Adipose tissue (tissue), 3 donors: ENCODE measurements around the gene PRDM5. TPM values are rescaled to one million over a fixed set of nuclear protein-coding genes. Genes with fewer than 3 reads are reported as not detected.

Experiments
- H3K27ac ChIP-seq: one replicate; pipeline ENCODE4 v1.5.1; 2013; ENCODE audit warnings: low read depth, low read length
- WGBS, 3 donors: extraction: QIAGEN DNeasy Blood & Tissue Kit; methylation state at CpG; one replicate each; pipeline ENCODE4 v1.1.7; 2013; 5-methylcytosine and 5-hydroxymethylcytosine counted together
- polyA plus RNA-seq, 3 donors: library from polyadenylated mRNA; stranded (reverse); fragments of 200-250 nt; gene quantifications; one replicate each; pipeline ENCODE4 v1.2.3, GENCODE V29; 2013
- donor health status: healthy with polysubstance abuse.
- donor health status: Bipolar disorder and iron deficiency.
- donor health status: healthy.

The PRDM5 gene
- polyA plus RNA-seq, 3 donors, result 2.0 to 5.1 (median 3.0) TPM

DNA sequence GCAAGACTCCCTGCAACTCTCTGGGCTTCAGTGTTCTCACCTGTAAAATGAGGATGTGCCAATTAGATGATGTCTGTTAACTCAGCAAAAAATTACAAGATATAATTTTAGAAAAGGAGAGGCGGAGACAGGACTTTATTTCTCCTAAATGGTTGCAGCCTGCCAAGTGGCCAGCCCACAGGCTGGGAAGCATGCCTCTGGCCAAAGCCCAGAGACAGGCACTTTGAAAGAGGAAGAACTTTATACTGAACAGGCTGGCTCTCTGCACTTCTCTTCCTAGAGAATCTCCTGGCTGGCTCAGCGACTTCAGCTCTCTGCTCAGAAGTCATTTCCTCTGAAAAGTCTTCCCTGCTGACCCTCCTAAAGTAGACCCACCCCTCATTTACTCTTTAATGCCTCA, 3.7 kb downstream of the PRDM5 start:
- WGBS, 3 donors, result 27 to 42% (median 28%) methylated on average over 2 of the region's 2 CpGs

DNA sequence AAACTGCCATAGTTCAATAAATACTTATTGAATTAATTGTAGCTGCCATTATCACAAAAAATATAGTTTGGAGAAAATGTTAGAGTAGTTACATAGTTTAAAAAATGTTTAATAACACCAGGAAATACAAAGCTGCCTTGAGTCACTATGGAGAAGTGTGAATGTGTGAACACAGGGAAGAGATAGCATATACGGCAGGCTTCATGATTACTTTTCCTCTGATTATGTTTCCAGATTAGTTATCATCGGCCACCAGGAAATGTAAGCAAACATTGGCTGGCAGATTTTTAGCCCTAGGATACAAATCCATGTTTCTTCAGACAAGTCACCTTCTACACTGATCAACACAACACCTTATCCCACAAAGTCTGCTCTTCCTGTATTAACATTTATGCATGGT, 4.4 kb downstream of the PRDM5 start:
- 23 to 69% (median 68%) methylated on average over 2 of the region's 2 CpGs for WGBS, 3 donors
- H3K27ac ChIP-seq, result no peak overlapping the region

More for the DNA sequence above, 3.7 kb downstream of the PRDM5 start:
- H3K27ac ChIP-seq, result no peak overlapping the region

DNA sequence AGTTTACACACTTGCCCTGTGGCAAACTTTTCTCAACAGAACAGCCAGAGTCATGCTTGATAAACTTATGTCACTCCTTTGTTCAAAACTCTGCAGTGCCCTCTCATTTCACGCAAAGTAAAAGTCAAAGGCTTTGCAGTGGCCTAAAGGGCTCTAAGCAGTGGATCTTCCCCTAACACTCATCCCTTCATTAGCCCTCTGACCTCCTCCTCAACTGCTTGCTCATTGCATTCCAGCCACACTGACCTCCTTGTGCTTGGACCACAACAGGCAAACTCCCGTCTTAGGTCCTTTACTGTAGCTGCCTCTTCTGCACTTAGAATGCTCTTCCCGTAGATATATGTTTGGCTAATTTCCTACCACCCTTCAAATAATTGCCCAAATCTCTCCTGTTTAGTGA, 5.6 kb downstream of the PRDM5 start:
- WGBS, 3 donors, result 58 to 59% (median 59%) methylated on average over 3 of the region's 3 CpGs
- H3K27ac ChIP-seq, result no peak overlapping the region

DNA sequence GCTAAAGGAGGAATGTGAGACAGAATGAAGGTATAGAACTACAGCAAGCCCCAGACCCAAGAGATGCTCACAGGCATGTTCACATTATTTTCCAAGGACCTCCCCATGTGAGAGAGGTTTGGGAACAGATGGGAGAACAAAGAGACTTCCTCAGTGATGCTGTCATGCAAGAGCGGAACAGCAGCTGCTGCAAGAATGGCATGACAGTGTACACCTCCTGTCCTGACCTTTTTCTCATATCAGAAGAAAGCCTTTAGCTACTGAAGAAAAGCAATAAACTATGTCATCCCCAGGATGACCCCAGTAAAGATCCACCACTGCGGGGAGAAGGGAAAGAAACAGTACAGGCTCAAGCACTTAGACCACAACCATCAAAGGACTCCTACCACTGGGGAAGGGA, 7.2 kb downstream of the PRDM5 start:
- no peak overlapping the region for H3K27ac ChIP-seq
- WGBS, 3 donors, result 96 to 100% (median 98%) methylated on average over 2 of the region's 2 CpGs

DNA sequence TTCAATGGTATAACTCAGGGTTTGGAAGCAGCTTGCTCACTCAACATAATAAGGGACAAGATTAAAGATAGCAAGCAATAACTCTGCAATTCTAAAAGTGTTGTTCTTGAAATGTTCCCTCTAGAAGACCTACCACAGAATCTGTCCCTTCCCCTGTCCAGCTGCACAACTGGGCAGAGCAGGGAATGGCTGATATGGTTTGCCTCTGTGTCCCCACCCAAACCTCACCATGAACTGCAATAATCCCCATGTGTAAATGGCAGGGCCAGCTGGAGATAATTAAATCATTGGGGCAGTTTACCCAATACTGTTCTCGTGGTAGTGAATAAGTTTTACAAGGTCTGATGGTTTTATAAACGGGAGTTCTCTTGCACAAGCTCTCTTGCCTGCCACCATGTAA, 19.1 kb downstream of the PRDM5 start:
- WGBS, 3 donors, result 88 to 100% (median 96%) methylated on average over 2 of the region's 2 CpGs
- H3K27ac ChIP-seq, result no peak overlapping the region

DNA sequence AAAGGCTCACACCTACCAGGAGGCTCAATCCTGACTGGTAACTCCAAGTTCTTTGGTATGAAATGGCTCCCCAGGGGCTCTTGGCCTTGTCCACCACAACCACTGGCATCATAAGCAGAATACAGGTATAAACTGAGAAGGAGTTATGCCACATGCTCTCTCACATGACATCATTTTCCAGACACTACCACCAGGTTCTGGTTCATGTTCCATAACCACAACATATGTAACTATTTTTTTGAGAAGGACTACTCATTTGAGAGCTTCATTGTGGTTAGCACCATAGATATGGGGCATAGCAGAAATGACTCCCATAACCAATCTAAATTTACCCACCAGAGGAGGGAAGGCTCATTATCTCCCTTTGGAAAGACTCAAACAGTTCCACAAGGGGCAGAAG, 19.6 kb downstream of the PRDM5 start:
- H3K27ac ChIP-seq, result no peak overlapping the region

DNA sequence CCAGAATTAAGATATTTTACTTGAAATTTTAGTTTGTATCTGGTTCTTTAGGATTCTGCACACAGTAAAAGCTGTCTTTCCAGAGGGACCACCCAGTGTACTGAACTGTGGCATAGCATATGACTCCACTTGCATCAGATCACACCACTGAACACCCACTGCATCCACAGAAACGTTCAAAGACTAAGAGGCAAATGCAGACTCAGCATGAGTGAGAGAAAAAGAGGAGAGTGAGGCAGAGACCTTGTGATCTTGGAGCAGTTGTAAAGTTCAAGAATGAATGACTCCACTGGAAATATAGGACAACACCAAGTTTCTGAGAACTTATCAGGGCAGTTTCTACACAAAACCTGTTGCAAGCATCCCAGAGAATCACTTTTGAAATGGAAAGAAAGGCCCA, 20.8 kb downstream of the PRDM5 start:
- 65 to 73% (median 68%) methylated on average over 1 of the region's 1 CpG for WGBS, 3 donors
- no peak overlapping the region for H3K27ac ChIP-seq

DNA sequence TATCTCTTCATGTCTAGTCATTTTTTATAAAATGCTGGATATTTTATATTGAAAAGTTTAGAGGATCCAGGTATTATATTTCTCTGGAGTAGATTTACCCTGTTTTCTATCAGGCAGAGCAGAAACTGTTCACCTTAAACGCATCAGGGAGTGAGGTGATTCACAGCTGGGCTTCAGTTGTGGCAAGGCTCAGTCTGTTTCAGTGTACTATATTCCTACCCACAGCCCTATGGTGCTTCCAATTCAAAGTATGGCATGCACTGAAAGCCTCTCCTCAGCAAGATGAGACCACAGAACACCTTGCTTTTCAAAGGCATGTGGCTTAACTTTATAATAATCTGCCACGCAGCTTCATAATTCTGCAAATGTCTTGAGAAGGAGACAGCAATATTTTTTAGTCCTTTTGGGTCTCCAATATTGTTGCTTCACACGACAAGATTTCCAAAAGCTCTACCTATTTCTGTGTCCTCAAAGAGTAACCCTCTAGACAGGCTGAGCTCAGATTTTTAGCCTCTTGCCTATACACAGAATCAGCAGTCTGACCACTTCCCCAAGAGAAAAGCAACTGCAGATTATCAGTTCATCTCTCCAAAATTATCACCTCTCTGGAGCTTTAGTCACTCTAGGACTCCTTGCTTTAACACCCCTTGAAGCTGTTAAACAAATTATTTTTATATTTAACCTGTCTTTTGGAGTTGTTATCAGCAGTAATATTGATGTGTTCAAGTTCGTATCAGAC, 24.4 kb downstream of the PRDM5 start:
- WGBS, 3 donors, result 88 to 94% (median 91%) methylated on average over 4 of the region's 4 CpGs
- H3K27ac ChIP-seq, result no peak overlapping the region

DNA sequence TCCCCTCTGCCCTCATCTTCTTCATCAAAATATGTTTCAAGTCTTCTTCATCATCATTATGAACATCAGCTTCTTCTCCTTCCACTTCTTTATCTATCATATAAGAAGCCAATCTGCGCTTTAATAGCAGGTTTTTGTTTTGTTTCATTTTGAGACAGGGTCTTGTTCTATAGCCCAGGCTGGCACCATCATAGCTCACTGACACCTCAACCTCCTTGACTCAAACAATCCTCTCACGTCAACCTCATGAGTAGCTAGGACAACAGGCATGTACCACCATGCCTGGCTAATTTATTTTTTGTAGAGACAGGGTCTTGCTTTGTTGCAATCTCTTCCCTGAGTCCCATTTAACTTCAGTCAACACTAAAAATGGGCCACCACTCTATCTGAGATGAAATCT, 27.0 kb downstream of the PRDM5 start:
- WGBS, 3 donors, result 92 to 97% (median 94%) methylated on average over 2 of the region's 2 CpGs
- no peak overlapping the region for H3K27ac ChIP-seq

DNA sequence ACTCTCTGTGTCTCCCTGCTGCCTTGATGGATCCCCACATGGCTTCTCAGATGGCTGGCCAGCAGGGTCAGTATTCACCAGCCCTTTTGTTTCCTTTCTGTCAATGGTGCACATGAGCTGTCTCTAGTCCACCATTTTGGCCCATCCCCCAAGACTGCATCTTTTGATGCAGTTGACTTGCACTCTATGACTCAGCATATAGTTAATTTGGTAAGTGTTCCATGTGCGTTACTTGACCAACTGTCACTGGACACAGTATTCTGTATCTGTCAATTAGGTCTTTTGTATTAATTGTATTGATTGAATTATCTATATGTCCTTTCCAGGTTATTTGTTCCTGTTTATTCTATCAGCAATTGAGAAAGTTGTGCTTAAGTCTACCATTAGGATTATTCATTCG, 29.2 kb downstream of the PRDM5 start:
- H3K27ac ChIP-seq, result no peak overlapping the region
- WGBS, 3 donors, result 96 to 100% (median 96%) methylated on average over 2 of the region's 2 CpGs

DNA sequence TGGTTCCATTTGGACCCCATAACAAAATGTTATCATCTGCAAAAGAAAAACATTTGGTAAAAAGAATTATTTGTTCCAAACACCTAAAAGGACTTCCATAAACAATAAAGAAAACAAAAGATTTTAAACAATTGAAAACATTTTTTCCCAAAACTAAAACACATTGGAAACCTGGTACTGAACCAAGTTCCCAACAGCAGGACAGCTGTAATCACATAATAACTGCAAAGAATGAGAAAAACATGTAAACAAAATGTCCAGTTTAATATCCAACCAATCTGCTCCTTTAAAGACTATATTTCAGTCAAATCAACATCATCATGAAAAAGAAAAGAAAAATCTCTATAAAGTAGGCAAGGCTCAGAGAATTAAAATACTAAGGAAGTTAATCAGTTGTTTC, 36.3 kb downstream of the PRDM5 start:
- no peak overlapping the region for H3K27ac ChIP-seq

DNA sequence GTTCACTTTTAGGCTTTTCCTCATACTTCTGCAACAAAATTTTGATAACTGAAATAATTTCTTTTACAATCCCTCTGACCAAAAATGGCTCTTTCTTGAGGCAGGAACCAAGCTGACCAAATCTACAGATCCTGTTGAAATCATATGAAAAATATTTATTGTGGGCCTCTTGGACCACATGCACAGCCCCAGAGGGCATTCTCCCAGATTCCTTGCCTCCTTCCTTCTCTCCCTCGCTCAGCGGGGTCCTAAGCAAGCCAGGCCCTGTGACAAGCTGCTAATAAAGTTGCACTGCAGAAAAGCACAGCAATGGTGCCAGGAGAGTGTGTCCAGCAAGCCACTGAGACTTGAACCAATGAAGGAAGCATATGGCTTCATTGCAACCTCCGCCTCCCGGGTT, 40.7 kb downstream of the PRDM5 start:
- no peak overlapping the region for H3K27ac ChIP-seq
- 93 to 98% (median 94%) methylated on average over 4 of the region's 4 CpGs for WGBS, 3 donors

DNA sequence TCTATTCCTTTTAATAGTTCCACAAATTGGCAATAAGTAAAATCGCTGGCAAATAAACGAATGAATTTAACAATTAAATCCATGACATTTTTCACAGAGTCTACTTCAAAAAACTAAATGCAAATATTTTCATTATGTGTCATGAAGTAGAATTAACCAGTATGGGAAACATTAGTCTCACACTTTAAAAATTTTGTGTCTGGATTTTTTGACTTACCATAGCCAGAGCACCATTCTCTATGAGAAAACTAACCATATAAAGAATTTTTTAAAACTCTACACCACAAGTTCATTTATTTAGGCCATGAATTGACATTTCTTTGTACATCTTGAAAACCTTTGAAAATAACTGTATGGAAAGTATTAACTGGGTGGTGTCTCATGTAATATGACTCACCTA, 41.2 kb downstream of the PRDM5 start:
- 95 to 97% (median 96%) methylated on average over 2 of the region's 2 CpGs for WGBS, 3 donors
- no peak overlapping the region for H3K27ac ChIP-seq

DNA sequence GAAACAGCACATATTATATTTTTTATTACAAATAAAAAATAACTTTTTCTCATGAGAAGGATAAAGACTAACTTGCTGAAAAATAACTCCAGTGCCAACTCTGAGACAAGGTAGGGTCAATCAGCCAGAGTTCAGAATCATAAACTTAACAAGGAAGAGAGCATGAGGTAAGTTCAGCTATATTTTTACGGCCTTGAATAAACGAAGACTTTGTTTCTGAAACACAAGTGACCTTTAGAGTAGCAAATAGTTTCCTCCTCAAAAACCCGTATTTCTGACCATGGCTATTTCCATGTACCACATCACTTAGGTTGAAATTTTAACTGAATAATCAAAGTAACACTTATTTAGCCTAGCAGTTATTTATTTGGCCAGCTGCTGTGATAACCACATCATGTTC, 45.5 kb downstream of the PRDM5 start:
- WGBS, 3 donors, result 38 to 90% (median 88%) methylated on average over 3 of the region's 3 CpGs
- H3K27ac ChIP-seq, result no peak overlapping the region

DNA sequence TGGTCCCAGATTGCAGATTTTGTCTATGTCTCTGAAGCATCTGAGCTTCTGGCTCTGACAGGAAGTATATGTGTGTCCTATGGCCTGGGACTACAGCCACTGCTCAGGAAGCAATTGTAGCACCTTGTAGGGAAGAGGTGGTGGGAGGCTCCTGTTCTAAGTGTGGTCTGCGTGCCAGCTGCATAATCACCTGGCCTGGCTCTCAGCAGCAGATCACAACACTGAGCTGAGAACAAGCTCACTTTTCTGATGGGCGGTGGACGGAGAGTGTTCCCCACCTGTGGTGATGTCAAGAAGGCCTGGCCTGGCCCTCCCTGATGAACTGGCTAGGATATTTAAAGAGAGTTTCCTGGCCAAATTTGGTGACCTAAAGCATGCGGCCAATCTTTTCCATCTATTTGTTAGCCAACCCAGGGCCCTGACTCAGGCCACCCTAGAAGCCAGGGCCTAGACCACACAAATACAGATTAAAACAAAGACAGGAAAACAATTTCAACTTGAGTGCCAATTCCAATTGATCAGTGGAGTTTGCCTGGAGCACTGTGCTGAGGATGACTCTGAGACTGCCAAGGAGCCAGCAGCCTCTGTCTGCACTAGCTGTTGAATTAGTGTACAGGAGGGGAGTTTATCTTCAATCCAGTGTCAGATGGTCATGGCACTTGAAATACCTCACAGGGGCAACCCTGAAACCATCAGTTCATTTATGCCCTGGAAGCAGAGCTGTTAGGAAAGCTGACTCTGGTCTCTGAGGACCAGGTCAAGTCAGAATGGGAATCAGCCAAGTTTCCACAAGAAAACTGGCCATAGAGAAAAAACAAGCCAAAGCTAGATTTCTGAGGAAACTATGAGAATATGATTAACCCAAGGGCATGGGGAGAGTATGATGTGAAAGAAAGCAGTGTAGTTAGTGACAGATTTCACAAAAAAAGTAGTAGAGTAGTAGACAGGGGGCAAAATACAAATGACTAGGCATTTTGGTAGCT, 47.4 kb downstream of the PRDM5 start:
- H3K27ac ChIP-seq, result no peak overlapping the region
- 75 to 86% (median 85%) methylated on average over 4 of the region's 4 CpGs for WGBS, 3 donors

DNA sequence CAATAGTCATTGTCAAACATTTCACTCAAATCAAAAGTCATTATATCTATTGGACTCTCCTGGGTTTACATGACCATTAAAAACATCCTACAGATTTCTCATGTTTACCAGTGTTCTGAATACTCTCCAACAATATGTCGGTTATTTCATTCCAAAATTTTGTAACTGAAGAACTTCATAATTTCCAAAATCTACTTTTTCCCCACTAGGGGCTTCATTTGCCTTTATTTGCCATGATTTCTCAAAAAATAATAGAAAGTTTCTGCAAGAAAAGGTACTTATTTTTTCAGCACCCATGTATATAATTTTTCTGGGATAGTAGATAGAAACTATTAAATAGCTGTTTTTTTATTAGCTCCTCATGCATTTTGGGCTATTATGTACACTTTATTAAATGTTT, 49.0 kb downstream of the PRDM5 start:
- WGBS, 3 donors, result 86 to 96% (median 94%) methylated on average over 1 of the region's 1 CpG
- H3K27ac ChIP-seq, result no peak overlapping the region

DNA sequence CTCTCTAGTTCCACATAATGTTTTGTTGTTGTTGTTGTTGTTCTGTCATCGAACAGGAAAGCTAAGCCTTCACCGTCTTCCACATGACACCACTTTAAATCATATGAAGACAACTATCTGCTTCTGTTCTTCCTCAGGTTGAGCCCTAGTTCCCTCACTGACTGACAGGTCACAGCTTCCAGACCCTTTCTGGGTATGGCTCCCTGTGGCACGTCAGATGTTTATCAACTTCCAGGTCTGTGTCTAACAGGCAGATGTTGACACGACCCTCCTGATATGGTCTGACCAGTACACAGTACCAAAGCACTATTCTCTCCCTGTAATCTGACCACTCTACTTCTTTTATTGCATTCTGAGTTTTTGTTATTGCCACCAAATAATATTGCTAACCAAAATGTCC, 51.4 kb downstream of the PRDM5 start:
- no peak overlapping the region for H3K27ac ChIP-seq
- WGBS, 3 donors, result 78 to 93% (median 86%) methylated on average over 4 of the region's 4 CpGs

DNA sequence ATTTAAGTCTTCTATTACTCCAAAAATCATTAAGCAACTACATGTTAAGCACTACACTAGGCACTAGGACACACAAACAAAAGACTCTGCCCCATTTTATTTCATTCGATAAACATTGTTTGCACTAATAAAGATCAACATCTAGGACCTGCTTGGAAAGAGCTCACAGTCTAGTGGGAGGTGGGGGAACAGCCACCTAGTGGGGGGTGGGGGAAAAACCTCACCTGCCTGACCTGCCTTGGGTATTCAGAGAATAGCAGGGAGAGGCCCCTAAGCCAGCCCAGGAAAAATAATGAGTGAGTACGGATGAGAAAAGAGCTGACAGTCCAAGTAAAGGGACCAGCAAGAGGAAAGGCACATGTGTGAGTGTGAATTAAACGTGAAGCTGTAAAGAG, 52.2 kb downstream of the PRDM5 start:
- 59 to 87% (median 83%) methylated on average over 3 of the region's 3 CpGs for WGBS, 3 donors
- no peak overlapping the region for H3K27ac ChIP-seq

DNA sequence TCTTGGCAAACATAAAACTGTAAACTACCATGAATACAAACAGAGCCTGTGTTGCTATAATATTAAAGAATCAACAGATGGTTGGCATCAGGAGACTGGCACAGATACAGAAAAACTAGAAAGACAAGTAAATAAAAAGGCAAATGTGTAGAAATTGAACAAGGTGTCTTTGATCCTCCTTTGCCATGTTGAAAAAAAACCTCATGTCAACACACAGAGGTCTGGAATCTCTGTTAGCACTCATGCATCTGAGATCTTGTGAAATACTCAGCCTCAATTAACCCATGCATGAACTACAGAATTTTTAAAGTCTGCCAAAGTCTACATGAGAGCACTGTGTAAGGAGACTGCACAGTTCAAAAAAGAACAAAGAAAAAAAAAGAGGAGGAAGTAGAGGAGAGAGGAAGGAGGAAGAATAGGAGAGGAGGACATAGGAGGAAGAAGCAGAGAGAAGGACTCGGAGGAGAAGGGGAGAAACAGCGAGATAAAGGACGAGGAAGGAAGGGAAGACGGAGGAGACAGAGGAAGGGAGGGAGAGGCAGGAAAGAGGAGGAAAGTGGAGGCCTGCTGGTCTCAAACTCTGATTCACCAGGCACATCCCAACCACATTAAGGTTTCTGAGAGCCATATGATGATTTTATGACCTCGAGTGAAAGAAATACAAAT, 52.8 kb downstream of the PRDM5 start:
- 76 to 77% (median 76%) methylated on average over 5 of the region's 5 CpGs for WGBS, 3 donors

More for the DNA sequence above, 52.8 kb downstream of the PRDM5 start:
- no peak overlapping the region for H3K27ac ChIP-seq
